Testis (tissue), 3 donors: ENCODE measurements around the gene SLC17A9. TPM values are rescaled to one million over a fixed set of nuclear protein-coding genes. Genes with fewer than 3 reads are reported as not detected.

Experiments used
- DNase-seq: peaks from one replicate; pipeline ENCODE4 v3.0.0-alpha.2; 2019
- H3K27ac ChIP-seq, 2 donors: fragments of 200-600 bp; sonication (generic); one replicate each; pipeline ENCODE4 v1.5.1; 2019
- H3K27me3 ChIP-seq: fragments of 200-600 bp; sonication (generic); one replicate; pipeline ENCODE4 v1.5.1; 2019
- H3K36me3 ChIP-seq: fragments of 200-600 bp; sonication (generic); one replicate; pipeline ENCODE4 v1.5.1; 2017; ENCODE audit warnings: low read depth; ENCODE audit errors: missing control alignments
- H3K4me1 ChIP-seq: fragments of 200-600 bp; sonication (generic); one replicate; pipeline ENCODE4 v1.5.1; 2019
- H3K4me3 ChIP-seq, 2 donors: fragments of 200-600 bp; sonication (generic); one replicate each; pipeline ENCODE4 v1.5.1; 2017 to 2019
- H3K9me3 ChIP-seq: fragments of 200-600 bp; sonication (generic); one replicate; pipeline ENCODE4 v1.5.1; 2017
- POLR2A ChIP-seq: fragments of 450-650 bp; IDR thresholded peaks from one replicate; pipeline ENCODE4 v1.6.1; 2017; ENCODE audit warnings: antibody characterized with exemption, mild to moderate bottlenecking, moderate library complexity
- WGBS, 2 donors: methylation state at CpG; one replicate each; pipeline ENCODE4 v1.1.5; 2018; 5-methylcytosine and 5-hydroxymethylcytosine counted together
- intact Hi-C: fragments of 100-400 bp; cut with DNase I; formaldehyde crosslinking; loops from one replicate; pipeline ENCODE4 v1.15.1; 2023; ENCODE audit warnings: low total_unique reads
- polyA plus RNA-seq: library from polyadenylated mRNA; stranded (reverse); fragments of 350-450 nt; fragmentation: Illumina TruSeq; extraction: RNeasy Lipid Tissue Mini Kit (QIAGEN cat#74804); gene quantifications from one replicate; pipeline ENCODE4 v1.2.3, GENCODE V29; 2014; ENCODE audit warnings: low read depth, low replicate concordance; ENCODE audit not compliant: insufficient read depth
- total RNA-seq, 2 donors: library from RNA; depleted of rRNA; stranded (reverse); fragments of >200 nt; gene quantifications; one replicate each; pipeline ENCODE4 v1.2.3, GENCODE V29; 2016
- TF ChIP-seq, protein P1 (sequence below), 3 experiments: fragments of 450-650 bp in 2 of 3; fragments of 200-600 bp in 1 of 3; sonication (generic) in 1 of 3; IDR thresholded peaks; one replicate each; pipeline ENCODE4 v1.5.1; 2016 to 2019; ENCODE audit warnings: antibody characterized with exemption in 3 of 3, mild to moderate bottlenecking in 2 of 3, moderate library complexity in 1 of 3

The SLC17A9 gene
- total and polyA plus RNA-seq, 3 donors from 2014 or later, result 2.1 to 3.2 (median 2.9) TPM

DNA sequence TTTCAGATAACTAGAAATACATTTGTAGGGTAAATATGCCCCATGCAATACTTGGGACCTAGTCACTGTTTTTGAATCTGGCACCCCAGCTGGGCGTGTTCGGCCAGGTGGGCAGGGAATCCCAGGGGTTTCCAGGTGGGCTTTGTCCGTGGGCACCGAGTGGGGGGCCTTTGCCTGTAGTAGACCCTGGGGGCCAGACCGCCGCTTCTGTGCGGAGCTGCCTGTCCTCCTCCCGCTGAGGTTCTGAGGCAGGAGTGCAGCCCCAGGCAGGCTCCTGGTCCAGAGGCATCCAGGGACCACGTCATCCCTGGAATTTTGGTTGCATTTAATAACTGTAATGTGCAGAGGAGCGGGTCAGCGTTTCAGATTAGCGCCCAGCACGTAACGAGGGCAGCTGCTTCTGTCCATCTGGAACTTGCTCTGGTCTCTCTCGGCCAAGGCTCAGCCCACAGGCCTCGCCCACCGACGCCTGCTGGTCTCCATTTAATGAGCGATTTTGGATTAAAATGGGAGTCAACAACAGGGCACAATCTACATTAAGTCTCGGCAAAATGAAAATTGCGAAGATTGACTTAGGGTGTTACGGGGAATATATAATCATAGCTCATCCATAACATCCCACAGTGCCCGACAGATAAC, 41.5 kb downstream of the SLC17A9 start:
- H3K9me3 ChIP-seq, result no peaks in the 10 kb centered on the region
- intact Hi-C loops, result no loop called here
- TF ChIP-seq, protein P1, sequence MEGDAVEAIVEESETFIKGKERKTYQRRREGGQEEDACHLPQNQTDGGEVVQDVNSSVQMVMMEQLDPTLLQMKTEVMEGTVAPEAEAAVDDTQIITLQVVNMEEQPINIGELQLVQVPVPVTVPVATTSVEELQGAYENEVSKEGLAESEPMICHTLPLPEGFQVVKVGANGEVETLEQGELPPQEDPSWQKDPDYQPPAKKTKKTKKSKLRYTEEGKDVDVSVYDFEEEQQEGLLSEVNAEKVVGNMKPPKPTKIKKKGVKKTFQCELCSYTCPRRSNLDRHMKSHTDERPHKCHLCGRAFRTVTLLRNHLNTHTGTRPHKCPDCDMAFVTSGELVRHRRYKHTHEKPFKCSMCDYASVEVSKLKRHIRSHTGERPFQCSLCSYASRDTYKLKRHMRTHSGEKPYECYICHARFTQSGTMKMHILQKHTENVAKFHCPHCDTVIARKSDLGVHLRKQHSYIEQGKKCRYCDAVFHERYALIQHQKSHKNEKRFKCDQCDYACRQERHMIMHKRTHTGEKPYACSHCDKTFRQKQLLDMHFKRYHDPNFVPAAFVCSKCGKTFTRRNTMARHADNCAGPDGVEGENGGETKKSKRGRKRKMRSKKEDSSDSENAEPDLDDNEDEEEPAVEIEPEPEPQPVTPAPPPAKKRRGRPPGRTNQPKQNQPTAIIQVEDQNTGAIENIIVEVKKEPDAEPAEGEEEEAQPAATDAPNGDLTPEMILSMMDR (IDR thresholded peaks at IDR 0.05), result no peak
- H3K36me3 ChIP-seq, result no peaks in the 10 kb centered on the region
- WGBS, 2 donors, result 82 to 87% methylated on average over 23 of the region's 23 CpGs
- H3K27ac ChIP-seq, result no peak overlapping the region
- H3K27me3 ChIP-seq, result no peaks in the 10 kb centered on the region
- no peaks in the 10 kb centered on the region for H3K4me1 ChIP-seq
- H3K4me3 ChIP-seq, result no peak overlapping the region
- DNase-seq, result no peak

DNA sequence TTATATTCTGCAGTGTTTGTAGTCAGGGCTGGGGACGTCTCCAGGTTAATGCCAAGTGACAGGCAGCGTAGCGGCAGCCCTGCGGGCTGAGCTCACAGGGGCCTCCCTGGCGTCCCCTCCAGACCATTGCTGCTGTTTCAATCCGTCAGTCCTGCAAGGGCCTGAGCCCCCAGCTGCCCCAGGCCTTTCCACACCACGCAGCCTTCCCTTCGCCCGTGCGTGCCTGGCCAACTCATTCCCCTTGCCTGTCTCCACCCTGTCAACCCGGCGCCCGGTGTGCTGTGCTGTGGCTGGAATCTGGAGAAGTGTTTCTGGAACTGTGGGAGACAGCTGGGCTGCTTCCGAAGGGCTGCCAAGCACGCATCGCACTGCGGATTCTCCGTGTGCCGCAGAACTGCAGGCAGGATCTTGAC, 42.4 kb downstream of the SLC17A9 start:
- Histone ChIP-seq H3K27me3 (no peaks in the 10 kb centered on the region), H3K27ac (no peak overlapping the region), H3K4me1 (no peaks in the 10 kb centered on the region), H3K36me3 (no peaks in the 10 kb centered on the region), H3K9me3 (no peaks in the 10 kb centered on the region), H3K4me3 (no peak overlapping the region)
- intact Hi-C loops, result no loop called here
- no peak for DNase-seq
- TF ChIP-seq, protein P1 (IDR thresholded peaks at IDR 0.05), result no peak
- no peak for TF ChIP-seq POLR2A
- 79 to 88% methylated on average over 12 to 18 of the region's 19 CpGs for WGBS, 2 donors

DNA sequence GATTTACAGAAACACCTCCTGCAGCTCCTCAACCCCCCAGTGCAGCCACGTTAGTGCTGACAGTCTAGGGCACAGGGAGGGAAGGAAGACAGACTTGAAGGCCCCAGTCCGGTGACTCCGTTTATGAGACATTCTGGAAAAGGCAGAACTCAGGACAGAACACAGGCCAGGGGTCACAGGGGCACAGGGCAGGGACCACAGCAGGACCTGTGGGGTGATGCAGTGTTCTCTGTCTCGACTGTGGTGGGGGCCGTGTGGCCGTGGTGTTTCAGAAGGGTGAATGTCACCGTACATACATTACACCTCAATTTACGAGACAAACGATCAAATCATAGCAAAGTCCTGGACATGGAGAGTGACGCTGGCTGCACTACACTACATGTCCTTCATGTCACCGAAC, 43.0 kb downstream of the SLC17A9 start:
- Histone ChIP-seq H3K36me3 (no peaks in the 10 kb centered on the region), H3K27ac (no peak overlapping the region), H3K4me3 (no peak overlapping the region), H3K4me1 (no peaks in the 10 kb centered on the region), H3K27me3 (no peaks in the 10 kb centered on the region), H3K9me3 (no peaks in the 10 kb centered on the region)
- no peak for DNase-seq
- TF ChIP-seq POLR2A, result no peak
- TF ChIP-seq, protein P1 (IDR thresholded peaks at IDR 0.05), result no peak
- intact Hi-C loops, result no loop called here
- 83 to 90% methylated on average over 6 to 11 of the region's 11 CpGs for WGBS, 2 donors

DNA sequence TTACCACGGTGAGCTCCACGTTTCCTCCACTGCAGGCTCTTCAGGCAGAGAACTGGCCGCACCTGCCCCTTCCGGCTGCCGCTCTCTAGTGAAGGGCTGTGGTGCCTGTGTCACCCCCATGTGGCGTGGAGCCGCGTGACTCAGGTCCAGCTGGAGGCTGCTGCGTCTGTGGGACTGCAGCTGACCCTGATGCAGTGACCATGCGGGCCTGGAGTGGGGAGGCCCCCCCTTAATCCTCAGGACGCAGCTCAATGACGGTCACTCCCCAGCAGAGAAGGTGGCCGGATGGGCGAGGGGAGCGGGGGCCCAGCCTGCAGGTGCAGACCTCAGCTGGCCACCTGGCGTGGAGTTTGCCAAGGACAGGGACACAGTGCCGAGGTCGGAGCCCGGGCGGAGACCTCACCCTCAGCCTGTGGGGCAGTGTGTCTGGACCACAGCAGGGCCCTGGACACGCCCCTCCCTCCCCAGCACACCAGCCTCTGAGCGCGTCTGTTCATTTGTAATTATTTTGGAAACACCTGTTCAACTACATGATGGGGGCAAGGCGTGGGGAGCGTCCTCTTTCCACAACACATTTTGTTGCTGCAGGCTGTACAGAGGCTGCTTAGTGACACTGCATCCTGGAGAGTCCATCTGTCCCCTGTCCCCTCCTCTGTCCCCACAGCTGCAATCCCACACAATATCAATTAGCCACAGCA, 43.5 kb downstream of the SLC17A9 start:
- Histone ChIP-seq H3K27me3 (no peaks in the 10 kb centered on the region), H3K27ac (no peak overlapping the region), H3K4me3 (no peak overlapping the region), H3K4me1 (no peaks in the 10 kb centered on the region), H3K36me3 (no peaks in the 10 kb centered on the region), H3K9me3 (no peaks in the 10 kb centered on the region)
- TF ChIP-seq POLR2A, result no peak
- TF ChIP-seq, protein P1 (IDR thresholded peaks at IDR 0.05), result no peak
- DNase-seq, result no peak
- intact Hi-C loops, result no loop called here
- WGBS, 2 donors, result 77 to 85% methylated on average over 23 of the region's 25 CpGs

DNA sequence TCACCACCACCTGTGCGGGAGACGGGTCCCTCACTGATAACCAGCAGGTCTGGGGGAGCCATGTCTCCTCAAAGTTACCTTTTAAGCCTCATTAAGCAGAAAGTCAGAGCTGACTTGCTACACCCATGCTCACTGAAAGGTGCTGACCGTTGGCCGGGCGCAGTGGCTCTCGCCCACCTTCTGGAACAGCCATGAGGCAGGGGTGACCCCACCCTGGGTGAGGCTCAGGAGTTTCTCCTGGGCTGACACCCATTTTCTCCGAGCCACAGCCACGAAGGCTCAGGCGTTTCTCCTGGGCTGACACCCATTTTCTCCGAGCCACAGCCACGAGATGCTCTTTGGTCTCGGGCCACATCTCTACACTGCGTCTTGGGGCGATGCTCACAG, 44.1 kb downstream of the SLC17A9 start:
- Histone ChIP-seq H3K27ac (no peak overlapping the region), H3K4me3 (no peak overlapping the region), H3K27me3 (no peaks in the 10 kb centered on the region), H3K36me3 (no peaks in the 10 kb centered on the region), H3K4me1 (no peaks in the 10 kb centered on the region), H3K9me3 (no peaks in the 10 kb centered on the region)
- DNase-seq, result no peak
- TF ChIP-seq, protein P1 (IDR thresholded peaks at IDR 0.05), result no peak
- intact Hi-C loops, result no loop called here
- 89 to 90% methylated on average over 10 to 14 of the region's 14 CpGs for whole genome bisulfite sequencing, 2 donors
